HG03442 (cell line): ENCODE measurements around the gene TMTC2.

Source experiments
- ATAC-seq: cut with Tn5 transposase; IDR thresholded peaks from one replicate; pipeline ENCODE4 v1.9.1; 2021; ENCODE audit warnings: mild to moderate bottlenecking, moderate library complexity; ENCODE audit not compliant: unreplicated experiment

Gene TMTC2

GRCh38 chr12:82996168-82996812 lies 309.6 kb downstream of the TMTC2 start:
- peak; percentile 95 for ATAC-seq

DNA sequence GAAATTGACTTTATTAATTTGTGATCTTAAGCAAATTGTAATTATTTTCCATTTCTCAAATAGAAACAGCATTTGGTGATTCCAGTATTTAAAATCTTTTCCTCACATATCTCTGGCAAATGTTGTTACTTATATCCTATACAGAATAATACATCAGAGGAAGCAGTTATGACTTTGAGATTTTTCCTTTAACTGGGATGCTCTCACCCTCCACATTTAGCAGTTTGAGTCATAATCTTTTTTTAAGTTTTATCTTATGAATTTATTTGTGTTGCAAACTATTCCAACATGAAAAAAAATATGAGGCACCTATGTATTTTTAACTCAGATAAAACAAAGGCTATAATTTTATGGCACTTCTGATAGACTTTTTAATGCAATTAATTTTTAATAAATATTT lies 311.8 kb downstream of the TMTC2 start:
- no peak for ATAC-seq

DNA sequence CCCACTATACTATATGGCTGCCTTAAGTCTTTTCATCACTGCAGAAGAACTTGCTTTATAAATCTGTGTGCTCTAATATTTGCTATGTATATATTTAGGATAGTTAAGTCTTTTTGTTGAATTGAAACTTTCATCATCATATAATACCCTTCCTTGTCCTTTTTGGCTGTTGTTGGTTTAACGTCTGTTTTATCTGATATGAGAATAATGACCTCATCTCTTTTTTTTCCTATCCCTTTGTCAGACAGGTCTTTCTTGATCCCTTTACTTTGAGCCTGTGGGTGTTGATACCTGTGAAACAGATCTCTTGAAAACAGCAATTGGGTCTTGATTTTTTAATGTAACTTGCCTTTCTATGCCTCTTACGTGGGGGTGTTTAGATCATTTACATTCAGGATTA lies 316.3 kb downstream of the TMTC2 start:
- ATAC-seq, result no peak

GRCh38 chr12:83005534-83006197 lies 319.0 kb downstream of the TMTC2 start:
- ATAC-seq, result peak; percentile 41

GRCh38 chr12:83008703-83009102 lies 322.0 kb downstream of the TMTC2 start:
- no peak for ATAC-seq

GRCh38 chr12:83010169-83010804 lies 323.6 kb downstream of the TMTC2 start:
- no peak for ATAC-seq

GRCh38 chr12:83015390-83016217 lies 328.9 kb downstream of the TMTC2 start:
- peak; percentile 48 for ATAC-seq

DNA sequence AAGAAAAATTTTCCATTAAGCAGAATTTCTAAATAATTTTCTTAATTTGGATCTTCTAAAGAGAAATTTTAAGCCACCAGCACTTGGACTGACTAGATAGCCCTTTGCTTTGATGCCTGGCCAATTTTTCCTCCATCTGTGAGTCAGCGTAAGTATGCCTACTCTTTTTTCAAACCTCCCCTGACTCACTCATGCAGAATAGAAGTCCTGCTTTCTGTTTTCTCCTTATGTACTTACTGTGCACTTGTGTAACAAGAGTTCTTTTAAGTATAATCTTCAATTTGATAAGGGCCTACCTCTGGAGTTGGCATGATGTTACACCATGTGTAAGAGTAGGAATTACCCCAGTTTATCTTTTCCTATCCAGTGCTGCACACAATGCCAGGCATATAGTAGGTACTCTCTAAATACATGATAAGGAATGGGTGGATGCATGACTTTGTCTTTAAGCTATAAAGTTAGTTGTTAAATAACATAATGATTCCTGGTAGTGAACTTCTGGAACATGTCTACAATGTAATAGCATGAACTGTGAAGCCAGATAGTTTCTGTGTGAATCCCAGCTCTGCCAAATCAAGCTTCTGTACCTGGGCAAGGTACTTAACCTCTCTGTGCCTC lies 329.6 kb downstream of the TMTC2 start:
- no peak for ATAC-seq

- no peak for ATAC-seq
These were observed 330.3 kb downstream of the TMTC2 start for GRCh38 chr12:83016991-83017390.

GRCh38 chr12:83018088-83018487 lies 331.4 kb downstream of the TMTC2 start:
- no peak for ATAC-seq

- no peak for ATAC-seq
These were observed 340.5 kb downstream of the TMTC2 start for GRCh38 chr12:83027021-83027723.

GRCh38 chr12:83031196-83031595 lies 344.5 kb downstream of the TMTC2 start:
- ATAC-seq, result no peak

GRCh38 chr12:83036847-83037246 lies 350.1 kb downstream of the TMTC2 start:
- ATAC-seq, result no peak

DNA sequence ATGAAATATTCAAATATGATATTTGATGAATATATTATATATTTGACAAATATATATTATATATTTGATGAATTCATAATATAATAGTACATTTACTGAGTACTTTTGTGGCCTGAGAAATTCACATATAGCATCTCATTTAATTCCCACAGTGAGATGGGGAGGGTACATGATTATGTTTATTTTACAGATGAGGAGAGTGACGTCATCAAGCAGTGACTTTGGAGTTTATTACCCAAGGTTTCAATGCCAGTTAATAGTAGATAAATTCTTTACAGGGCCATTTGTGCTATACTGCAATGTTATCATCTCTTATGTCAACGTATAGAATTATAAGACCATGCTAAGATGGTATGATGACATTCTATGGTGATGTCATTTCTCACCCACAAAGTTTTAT lies 352.7 kb downstream of the TMTC2 start:
- ATAC-seq, result no peak

DNA sequence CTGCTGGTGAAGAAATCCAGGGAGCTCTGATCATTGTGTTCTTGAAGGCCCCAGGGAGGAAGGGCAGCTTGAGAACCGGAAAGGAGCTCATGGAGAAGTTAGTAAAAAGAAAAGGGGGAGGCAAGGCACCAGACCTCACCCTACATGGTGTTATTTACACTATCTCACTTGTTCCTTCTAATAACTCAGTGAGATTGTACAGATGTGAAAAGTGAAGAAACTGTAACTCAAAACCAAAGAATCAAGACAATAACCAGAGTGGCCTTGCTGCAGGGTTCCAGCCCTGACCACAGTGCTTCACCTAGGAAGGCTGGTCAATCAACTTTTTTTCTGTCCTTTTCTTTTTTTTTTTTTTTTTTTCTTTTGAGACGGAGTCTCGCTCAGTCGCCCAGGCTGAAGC lies 353.6 kb downstream of the TMTC2 start:
- no peak for ATAC-seq

- ATAC-seq, result no peak
These were observed 354.3 kb downstream of the TMTC2 start for GRCh38 chr12:83040991-83041390.

- no peak for ATAC-seq
These were observed 355.9 kb downstream of the TMTC2 start for GRCh38 chr12:83042441-83043200.

DNA sequence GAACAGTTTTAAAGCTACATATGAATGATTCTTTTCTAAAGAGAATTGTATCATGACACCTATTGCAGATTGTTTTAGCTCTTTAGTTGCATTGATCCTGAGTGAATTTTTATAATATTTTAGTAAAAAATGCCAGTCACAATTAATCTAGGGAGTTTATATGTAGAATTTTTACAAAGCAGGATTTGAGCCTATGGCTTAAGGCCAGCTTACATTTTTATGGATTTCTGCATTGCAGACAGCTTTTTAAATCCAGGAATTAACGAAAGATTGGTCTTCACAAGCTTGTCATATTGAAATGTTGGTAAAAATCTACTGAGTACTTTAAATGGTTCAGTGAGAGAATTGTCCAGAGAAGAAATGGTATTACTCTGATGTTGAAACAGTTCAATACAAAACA lies 358.0 kb downstream of the TMTC2 start:
- ATAC-seq, result no peak

DNA sequence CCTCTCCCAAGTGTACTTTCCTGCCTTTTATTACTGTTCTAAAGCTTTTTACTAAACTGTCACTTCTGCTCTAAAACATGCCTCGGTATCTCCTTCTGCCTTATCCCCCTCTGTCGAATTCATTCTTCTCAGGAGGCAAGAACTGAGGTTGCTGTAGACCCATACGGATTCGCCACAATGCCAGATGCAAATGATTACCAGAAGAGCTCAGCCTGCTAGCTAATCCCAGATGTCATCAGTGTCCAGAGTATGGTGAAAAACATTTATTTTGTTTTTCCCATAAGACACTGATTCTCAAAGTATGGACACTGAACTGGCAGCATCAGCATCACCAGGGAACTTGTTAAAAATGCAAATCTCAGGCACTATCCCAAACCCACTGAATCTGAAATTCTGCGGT lies 359.3 kb downstream of the TMTC2 start:
- ATAC-seq, result no peak

GRCh38 chr12:83049306-83049705 lies 362.6 kb downstream of the TMTC2 start:
- no peak for ATAC-seq
